Thyroid gland (tissue), 4 donors: ENCODE data around the gene GAK. TPM values are rescaled to one million over a fixed set of nuclear protein-coding genes. Genes with fewer than 3 reads are reported as not detected.

Experiments used
- DNase-seq, 2 donors: peaks; one replicate each; pipeline ENCODE4 v3.0.0-alpha.2; 2019
- H3K27ac ChIP-seq, 3 donors: fragments of 200-600 bp; sonication (generic); 1 replicate in 2 of 3; 2 replicates in 1 of 3; pipeline ENCODE4 v1.5.1; 2016 to 2019; ENCODE audit warnings: mild to moderate bottlenecking in 1 of 3, moderate library complexity in 1 of 3
- H3K27me3 ChIP-seq: fragments of 200-600 bp; sonication (generic); one replicate; pipeline ENCODE4 v1.5.1; 2019
- H3K36me3 ChIP-seq, 2 donors: fragments of 200-600 bp; sonication (generic); one replicate each; pipeline ENCODE4 v1.5.1; 2016 to 2019
- H3K4me1 ChIP-seq, 2 donors: fragments of 200-600 bp; sonication (generic); one replicate each; pipeline ENCODE4 v1.5.1; 2017 to 2019
- H3K4me3 ChIP-seq, 3 donors: fragments of 200-600 bp; sonication (generic); replicated peaks in 1 of 3; 1 replicate in 2 of 3; 2 replicates in 1 of 3; pipeline ENCODE4 v1.5.1; 2016; ENCODE audit warnings: mild to moderate bottlenecking in 1 of 3
- H3K9me3 ChIP-seq: fragments of 200-600 bp; sonication (generic); one replicate; pipeline ENCODE4 v1.5.1; 2017
- POLR2A ChIP-seq, 2 donors: fragments of 450-650 bp; IDR thresholded peaks; one replicate each; pipeline ENCODE4 v1.6.1; 2017; ENCODE audit warnings: antibody characterized with exemption in 2 of 2, mild to moderate bottlenecking in 2 of 2, moderate library complexity in 1 of 2
- WGBS, 2 donors: methylation state at CpG; one replicate each; pipeline ENCODE4 v1.1.5; 2017; 5-methylcytosine and 5-hydroxymethylcytosine counted together
- intact Hi-C: fragments of 100-400 bp; cut with DNase I; formaldehyde crosslinking; loops from one replicate; pipeline ENCODE4 v1.15.1; 2023
- total RNA-seq, 4 donors: library from RNA; depleted of rRNA; stranded (reverse); fragments of >200 nt; gene quantifications; one replicate each; pipeline ENCODE4 v1.2.3, GENCODE V29; 2016
- TF ChIP-seq, protein P1 (sequence below), 6 experiments: fragments of 200-600 bp in 3 of 6; fragments of 450-650 bp in 3 of 6; sonication (generic) in 3 of 6; IDR thresholded peaks; one replicate each; pipeline ENCODE4 v1.5.1; 2016 to 2019; ENCODE audit warnings: antibody characterized with exemption in 6 of 6, mild to moderate bottlenecking in 2 of 6, inconsistent platforms in 1 of 6, moderate library complexity in 1 of 6

The GAK gene
- total RNA-seq, 4 donors from 2014 or later: 86.4 to 184 (median 153) TPM

DNA sequence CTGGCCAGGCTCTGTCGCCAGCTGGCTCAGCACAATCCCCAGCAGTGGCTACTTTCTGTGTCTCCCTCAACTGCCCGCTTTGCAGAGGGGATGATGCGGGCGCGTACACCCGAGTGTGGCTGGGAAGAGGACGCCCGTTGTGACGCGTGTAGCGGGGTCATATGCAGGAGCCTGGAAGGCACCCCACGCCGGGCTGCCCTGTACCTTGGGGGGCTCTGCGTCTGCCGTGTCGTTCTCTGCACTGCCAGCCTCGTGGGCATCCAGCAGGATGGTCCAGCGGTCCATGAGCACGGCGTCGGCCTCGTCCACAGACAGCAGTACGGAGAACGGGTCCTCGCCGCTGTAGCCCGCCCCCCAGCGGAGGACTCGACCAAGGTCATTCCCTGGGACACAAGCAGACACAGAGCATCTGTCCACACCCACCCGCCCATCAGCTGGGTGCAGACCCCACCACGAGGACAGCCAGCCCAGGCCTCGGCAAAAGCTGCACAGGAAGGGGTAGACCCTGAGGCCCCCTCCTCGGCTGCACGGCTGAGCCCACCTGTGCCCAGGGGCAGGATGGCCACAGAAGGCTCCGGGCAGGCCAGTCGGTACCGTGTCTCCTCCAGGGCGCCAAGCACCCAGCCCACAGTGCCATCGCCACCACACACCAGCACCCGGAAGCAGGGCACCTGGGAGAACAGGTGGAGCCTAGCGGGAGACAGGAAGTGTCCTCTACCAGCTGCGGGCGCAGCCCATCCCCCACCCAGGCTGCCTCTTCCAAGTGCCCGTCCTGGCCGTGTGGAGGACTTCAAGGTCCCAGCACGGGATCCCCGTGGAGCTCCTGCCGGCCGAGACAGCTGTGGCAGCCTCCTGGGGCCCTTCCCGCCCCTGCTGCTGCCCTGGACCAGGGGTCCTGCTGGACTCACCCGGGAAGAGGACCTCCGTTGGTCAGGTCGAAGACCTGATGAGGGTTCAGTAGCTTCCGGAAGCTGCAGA, 30.4 kb upstream of the GAK start:
- Histone ChIP-seq H3K36me3 (peaks cover 8 to 18% of the 10 kb centered on the region in 2 donors), H3K27me3 (no peaks in the 10 kb centered on the region), H3K4me1 (no peaks in the 10 kb centered on the region), H3K9me3 (no peaks in the 10 kb centered on the region), H3K27ac (no peak overlapping the region), H3K4me3 (no peak overlapping the region)
- DNase-seq: no peak
- 90 to 91% methylated on average over 23 to 34 of the region's 54 CpGs for WGBS, 2 donors
- TF ChIP-seq, protein P1, sequence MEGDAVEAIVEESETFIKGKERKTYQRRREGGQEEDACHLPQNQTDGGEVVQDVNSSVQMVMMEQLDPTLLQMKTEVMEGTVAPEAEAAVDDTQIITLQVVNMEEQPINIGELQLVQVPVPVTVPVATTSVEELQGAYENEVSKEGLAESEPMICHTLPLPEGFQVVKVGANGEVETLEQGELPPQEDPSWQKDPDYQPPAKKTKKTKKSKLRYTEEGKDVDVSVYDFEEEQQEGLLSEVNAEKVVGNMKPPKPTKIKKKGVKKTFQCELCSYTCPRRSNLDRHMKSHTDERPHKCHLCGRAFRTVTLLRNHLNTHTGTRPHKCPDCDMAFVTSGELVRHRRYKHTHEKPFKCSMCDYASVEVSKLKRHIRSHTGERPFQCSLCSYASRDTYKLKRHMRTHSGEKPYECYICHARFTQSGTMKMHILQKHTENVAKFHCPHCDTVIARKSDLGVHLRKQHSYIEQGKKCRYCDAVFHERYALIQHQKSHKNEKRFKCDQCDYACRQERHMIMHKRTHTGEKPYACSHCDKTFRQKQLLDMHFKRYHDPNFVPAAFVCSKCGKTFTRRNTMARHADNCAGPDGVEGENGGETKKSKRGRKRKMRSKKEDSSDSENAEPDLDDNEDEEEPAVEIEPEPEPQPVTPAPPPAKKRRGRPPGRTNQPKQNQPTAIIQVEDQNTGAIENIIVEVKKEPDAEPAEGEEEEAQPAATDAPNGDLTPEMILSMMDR (IDR thresholded peaks at IDR 0.05): no peak
- TF ChIP-seq POLR2A (IDR thresholded peaks at IDR 0.05): no peak
- intact Hi-C loops: no loop called here

DNA sequence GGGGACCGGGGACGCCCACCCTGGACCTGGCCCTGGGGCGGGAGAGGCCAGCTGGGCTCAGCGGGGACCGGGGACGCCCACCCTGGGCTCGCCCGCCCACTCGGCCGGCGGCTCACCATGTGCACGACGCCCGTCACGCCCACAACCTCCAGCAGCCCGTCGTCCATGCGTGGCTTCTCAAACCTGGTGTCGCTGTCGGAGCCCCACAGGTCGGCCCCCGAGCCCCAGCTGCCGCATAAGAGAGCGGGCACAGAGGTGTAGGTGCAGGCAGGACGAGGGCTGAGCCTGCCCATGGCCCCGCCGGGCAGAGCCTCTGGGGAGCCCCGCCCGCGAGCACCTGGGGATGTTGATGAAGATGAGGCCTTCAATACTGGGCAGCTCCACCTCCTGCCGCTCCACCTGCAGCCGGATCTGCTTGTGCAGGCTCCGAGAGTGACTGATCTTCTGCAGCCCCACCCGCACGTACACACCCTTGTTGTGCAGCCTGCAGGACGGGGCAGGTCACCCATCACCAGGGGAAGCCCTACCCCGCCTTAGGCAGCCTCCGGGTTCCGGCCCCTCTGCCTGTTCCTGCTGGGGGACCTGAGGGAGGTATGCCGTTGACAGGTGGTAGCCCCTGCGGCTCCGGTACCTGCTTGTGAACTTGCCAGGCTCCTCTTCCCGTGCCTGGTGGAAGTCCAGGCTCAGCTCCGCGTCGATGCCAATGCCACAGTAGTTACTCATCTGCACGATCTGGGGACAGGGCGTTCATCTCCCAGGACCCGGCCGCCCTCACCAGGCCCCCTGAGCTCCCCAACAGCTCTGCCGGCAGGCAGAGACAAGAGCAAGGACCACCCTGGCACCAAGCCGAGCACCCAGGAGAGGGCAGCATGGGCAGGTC, 29.5 kb upstream of the GAK start:
- Histone ChIP-seq H3K27ac (no peak overlapping the region), H3K4me3 (no peak overlapping the region), H3K4me1 (no peaks in the 10 kb centered on the region), H3K27me3 (no peaks in the 10 kb centered on the region), H3K36me3 (peaks cover 8 to 18% of the 10 kb centered on the region in 2 donors), H3K9me3 (no peaks in the 10 kb centered on the region)
- DNase-seq: no peak
- WGBS, 2 donors: 94 to 98% methylated on average over 11 to 21 of the region's 52 CpGs
- intact Hi-C loops: no loop called here
- TF ChIP-seq POLR2A (IDR thresholded peaks at IDR 0.05): no peak
- TF ChIP-seq, protein P1 (IDR thresholded peaks at IDR 0.05): no peak

DNA sequence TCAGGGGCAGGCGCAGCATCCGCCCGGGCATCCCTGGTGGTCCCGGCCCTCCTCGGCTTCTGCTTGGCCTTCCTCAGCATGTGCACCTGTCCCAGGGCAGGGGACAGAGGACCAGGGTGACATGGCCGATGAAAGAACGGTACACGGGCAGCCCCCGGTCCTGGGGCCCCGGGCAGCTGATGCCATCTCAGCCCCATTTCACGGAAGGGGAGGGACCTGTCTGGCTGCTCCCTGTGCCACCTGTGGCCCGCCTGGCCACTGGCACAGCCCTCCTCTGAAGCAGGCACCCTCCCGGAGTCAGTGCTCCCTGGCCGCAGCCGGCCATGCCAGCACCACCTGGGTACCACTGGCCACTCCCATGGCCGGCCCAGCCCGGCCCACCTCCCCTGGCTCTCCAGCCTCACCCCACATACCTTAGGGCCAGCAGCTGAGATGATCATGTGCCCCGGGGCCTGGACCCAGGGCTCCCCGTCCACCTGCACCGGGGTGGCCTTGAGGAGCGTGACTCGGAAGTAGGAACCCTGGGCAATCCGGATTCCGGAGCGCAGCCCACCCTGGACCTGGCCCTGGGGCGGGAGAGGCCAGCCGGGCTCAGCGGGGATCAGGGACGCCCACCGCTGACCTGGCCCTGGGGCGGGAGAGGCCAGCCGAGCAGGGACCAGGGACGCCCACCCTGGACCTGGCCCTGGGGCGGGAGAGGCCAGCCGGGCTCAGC, 28.7 kb upstream of the GAK start:
- intact Hi-C loops: no loop called here
- Histone ChIP-seq H3K27me3 (no peaks in the 10 kb centered on the region), H3K4me1 (no peaks in the 10 kb centered on the region), H3K36me3 (peaks cover 8 to 18% of the 10 kb centered on the region in 2 donors), H3K9me3 (no peaks in the 10 kb centered on the region), H3K4me3 (no peak overlapping the region), H3K27ac (no peak overlapping the region)
- WGBS, 2 donors: 94% methylated on average over 11 of the region's 35 CpGs; no CpG with 5 or more reads in 1 of the 2 donors
- DNase-seq: no peak
- TF ChIP-seq POLR2A (IDR thresholded peaks at IDR 0.05): no peak
- TF ChIP-seq, protein P1 (IDR thresholded peaks at IDR 0.05): no peak

DNA sequence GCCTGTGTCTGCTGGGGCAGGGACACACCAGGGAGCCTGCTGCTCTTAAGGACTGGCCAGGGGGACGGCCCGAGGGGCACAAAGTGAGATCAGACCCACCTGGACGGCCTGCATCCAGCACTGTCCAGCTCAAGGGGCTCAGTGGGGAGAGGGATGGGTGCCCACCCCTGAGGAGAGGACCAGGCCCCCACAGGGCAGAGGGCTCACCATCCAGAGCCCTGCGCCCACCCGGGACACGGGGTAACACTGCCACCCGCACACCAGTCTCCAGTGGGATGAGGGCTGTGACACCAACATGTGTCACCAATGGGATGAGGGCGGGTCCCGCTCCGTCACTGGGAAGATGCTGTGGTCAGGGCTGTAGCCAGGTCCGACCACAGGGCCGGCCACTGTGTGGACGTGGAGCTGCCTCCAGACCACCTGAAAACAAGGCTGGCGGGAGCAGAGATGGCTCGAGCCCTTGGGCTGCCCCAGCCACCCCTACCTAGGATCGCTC, 28.1 kb upstream of the GAK start:
- no peak overlapping the region for H3K4me3 ChIP-seq
- intact Hi-C loops: no loop called here
- no peaks in the 10 kb centered on the region for H3K27me3 ChIP-seq
- no peak overlapping the region for H3K27ac ChIP-seq
- WGBS, 2 donors: 86 to 96% methylated on average over 5 of the region's 16 CpGs
- H3K4me1 ChIP-seq: no peaks in the 10 kb centered on the region
- no peak for DNase-seq
- H3K9me3 ChIP-seq: no peaks in the 10 kb centered on the region
- peaks cover 8 to 18% of the 10 kb centered on the region in 2 donors for H3K36me3 ChIP-seq
- TF ChIP-seq POLR2A (IDR thresholded peaks at IDR 0.05): no peak
- TF ChIP-seq, protein P1 (IDR thresholded peaks at IDR 0.05): no peak
